ENCODE data around the gene COQ10A. TPM values are rescaled to one million over a fixed set of nuclear protein-coding genes. Genes with fewer than 3 reads are reported as not detected.

Gene COQ10A
- total and polyA plus RNA-seq, 10 of the 15 experiments (the other 5 are each of a cell fraction or from before 2014, with no cell fraction given), result 3.3 to 19.5 (median 6.9) TPM

DNA sequence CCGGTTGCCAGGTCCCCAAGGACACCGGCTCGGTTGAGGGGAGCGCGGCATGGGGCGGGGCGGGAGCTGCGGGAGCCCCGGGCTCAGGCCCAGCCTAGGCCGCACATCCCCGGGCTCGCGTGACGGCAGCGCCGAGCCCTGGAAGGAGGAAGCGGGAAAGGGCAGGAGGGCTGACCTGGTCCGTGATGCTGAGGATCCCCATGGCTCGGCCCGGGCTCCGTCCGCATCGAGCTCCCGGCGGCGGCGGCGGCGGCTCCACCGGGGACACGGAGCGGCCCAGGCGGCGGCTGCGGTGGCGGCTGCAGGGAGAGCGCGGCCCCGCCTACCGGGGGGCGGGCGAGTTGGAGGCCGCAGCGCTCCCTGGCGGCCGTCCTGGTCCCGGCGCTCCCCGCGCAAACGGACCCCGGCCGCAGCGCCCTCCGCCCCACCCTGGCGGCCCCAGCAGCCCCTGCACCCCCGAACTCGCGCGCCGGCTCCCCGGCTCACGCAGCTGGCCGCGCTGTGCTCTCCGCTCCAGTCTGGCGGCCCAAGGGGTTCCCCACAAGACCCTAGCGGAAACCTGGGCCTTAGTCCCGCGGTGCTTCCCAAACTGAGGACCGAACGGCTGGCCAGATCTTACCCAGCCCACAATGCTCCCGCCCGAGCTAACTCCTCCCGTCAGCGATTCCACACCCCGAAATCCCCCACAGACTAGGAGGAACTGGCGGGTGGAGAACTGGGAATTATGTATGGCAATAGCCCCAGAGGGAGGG, 8.5 kb upstream of the COQ10A start, which contains the start of gene ANKRD52 (continued):
- TF ChIP-seq, protein P1, sequence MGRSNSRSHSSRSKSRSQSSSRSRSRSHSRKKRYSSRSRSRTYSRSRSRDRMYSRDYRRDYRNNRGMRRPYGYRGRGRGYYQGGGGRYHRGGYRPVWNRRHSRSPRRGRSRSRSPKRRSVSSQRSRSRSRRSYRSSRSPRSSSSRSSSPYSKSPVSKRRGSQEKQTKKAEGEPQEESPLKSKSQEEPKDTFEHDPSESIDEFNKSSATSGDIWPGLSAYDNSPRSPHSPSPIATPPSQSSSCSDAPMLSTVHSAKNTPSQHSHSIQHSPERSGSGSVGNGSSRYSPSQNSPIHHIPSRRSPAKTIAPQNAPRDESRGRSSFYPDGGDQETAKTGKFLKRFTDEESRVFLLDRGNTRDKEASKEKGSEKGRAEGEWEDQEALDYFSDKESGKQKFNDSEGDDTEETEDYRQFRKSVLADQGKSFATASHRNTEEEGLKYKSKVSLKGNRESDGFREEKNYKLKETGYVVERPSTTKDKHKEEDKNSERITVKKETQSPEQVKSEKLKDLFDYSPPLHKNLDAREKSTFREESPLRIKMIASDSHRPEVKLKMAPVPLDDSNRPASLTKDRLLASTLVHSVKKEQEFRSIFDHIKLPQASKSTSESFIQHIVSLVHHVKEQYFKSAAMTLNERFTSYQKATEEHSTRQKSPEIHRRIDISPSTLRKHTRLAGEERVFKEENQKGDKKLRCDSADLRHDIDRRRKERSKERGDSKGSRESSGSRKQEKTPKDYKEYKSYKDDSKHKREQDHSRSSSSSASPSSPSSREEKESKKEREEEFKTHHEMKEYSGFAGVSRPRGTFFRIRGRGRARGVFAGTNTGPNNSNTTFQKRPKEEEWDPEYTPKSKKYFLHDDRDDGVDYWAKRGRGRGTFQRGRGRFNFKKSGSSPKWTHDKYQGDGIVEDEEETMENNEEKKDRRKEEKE (IDR thresholded peaks at IDR 0.05), result no peak
- no peak for TF ChIP-seq SIX5 (IDR thresholded peaks at IDR 0.05; ENCODE audit: low read depth, low read length, severe bottlenecking)
- TF ChIP-seq FOS (IDR thresholded peaks at IDR 0.05; ENCODE audit: borderline replicate concordance, extremely low read depth, insufficient read length), result no peak
- TF ChIP-seq ZSCAN29 (IDR thresholded peaks at IDR 0.05), result peak; percentile 69; the same call in 1 of the 2 replicates
- TF ChIP-seq, protein P2, sequence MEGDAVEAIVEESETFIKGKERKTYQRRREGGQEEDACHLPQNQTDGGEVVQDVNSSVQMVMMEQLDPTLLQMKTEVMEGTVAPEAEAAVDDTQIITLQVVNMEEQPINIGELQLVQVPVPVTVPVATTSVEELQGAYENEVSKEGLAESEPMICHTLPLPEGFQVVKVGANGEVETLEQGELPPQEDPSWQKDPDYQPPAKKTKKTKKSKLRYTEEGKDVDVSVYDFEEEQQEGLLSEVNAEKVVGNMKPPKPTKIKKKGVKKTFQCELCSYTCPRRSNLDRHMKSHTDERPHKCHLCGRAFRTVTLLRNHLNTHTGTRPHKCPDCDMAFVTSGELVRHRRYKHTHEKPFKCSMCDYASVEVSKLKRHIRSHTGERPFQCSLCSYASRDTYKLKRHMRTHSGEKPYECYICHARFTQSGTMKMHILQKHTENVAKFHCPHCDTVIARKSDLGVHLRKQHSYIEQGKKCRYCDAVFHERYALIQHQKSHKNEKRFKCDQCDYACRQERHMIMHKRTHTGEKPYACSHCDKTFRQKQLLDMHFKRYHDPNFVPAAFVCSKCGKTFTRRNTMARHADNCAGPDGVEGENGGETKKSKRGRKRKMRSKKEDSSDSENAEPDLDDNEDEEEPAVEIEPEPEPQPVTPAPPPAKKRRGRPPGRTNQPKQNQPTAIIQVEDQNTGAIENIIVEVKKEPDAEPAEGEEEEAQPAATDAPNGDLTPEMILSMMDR (IDR thresholded peaks at IDR 0.05 in 2 of 3, conservative IDR thresholded peaks at IDR 0.05 in 1 of 3; ENCODE audit: control insufficient read depth in 2 of 3, extremely low read depth in 1 of 3, insufficient read depth in 1 of 3, low read depth in 3 of 3, low read length in 3 of 3), result peak; percentile 54 to 84 (median 57); a peak in 5 of 6 replicates
- TF ChIP-seq POLR2AphosphoS2 (IDR thresholded peaks at IDR 0.05; ENCODE audit: low read depth, low read length), result no peak
- TF ChIP-seq, protein P3, sequence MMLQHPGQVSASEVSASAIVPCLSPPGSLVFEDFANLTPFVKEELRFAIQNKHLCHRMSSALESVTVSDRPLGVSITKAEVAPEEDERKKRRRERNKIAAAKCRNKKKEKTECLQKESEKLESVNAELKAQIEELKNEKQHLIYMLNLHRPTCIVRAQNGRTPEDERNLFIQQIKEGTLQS (IDR thresholded peaks at IDR 0.05; ENCODE audit: borderline replicate concordance, extremely low read depth, low read depth, low read length), result no peak
- TF ChIP-seq STAT3 (IDR thresholded peaks at IDR 0.05; ENCODE audit: low read depth, low read length), result no peak
- no peak for TF ChIP-seq SREBF1 (IDR thresholded peaks at IDR 0.05; ENCODE audit: low read length)
- TF ChIP-seq, protein P4, sequence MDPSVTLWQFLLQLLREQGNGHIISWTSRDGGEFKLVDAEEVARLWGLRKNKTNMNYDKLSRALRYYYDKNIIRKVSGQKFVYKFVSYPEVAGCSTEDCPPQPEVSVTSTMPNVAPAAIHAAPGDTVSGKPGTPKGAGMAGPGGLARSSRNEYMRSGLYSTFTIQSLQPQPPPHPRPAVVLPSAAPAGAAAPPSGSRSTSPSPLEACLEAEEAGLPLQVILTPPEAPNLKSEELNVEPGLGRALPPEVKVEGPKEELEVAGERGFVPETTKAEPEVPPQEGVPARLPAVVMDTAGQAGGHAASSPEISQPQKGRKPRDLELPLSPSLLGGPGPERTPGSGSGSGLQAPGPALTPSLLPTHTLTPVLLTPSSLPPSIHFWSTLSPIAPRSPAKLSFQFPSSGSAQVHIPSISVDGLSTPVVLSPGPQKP (IDR thresholded peaks at IDR 0.05; ENCODE audit: low read depth, low read length), result no peak
- no peak for TF ChIP-seq BCL11A (IDR thresholded peaks at IDR 0.05; ENCODE audit: low read depth, low read length)
- peak; percentile 52 for TF ChIP-seq RUNX3 (IDR thresholded peaks at IDR 0.05; ENCODE audit: low read length)
- no peak for TF ChIP-seq HCFC1 (IDR thresholded peaks at IDR 0.05; ENCODE audit: low read length)
- TF ChIP-seq POLR2AphosphoS5 (IDR thresholded peaks at IDR 0.05; ENCODE audit: low read length), result no peak
- TF ChIP-seq TBL1XR1 (IDR thresholded peaks at IDR 0.05; ENCODE audit: low read depth, low read length), result no peak
- TF ChIP-seq TCF3 (IDR thresholded peaks at IDR 0.05; ENCODE audit: borderline replicate concordance, insufficient read depth, low read depth, low read length), result no peak
- TF ChIP-seq YY1 (IDR thresholded peaks at IDR 0.05; ENCODE audit: low read depth, low read length), result peak; percentile 82
- TF ChIP-seq HDAC6 (IDR thresholded peaks at IDR 0.05; ENCODE audit: unreplicated experiment), result no peak
- peak; percentile 71 for TF ChIP-seq POLR2A (IDR thresholded peaks at IDR 0.05; ENCODE audit: low read depth, low read length)
- no peak for TF ChIP-seq ASH2L (IDR thresholded peaks at IDR 0.05; ENCODE audit: borderline replicate concordance, low read depth)
- TF ChIP-seq, protein P5, sequence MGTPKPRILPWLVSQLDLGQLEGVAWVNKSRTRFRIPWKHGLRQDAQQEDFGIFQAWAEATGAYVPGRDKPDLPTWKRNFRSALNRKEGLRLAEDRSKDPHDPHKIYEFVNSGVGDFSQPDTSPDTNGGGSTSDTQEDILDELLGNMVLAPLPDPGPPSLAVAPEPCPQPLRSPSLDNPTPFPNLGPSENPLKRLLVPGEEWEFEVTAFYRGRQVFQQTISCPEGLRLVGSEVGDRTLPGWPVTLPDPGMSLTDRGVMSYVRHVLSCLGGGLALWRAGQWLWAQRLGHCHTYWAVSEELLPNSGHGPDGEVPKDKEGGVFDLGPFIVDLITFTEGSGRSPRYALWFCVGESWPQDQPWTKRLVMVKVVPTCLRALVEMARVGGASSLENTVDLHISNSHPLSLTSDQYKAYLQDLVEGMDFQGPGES (IDR thresholded peaks at IDR 0.05), result no peak
- peak; percentile 28; the same call in 1 of the 2 replicates for TF ChIP-seq SMC3 (IDR thresholded peaks at IDR 0.05; ENCODE audit: borderline replicate concordance, low read length)
